ACHN (cell line): ENCODE data around the gene PAN3.

Experiments
- DNase-seq: peaks from one replicate; pipeline ENCODE4 v3.0.0-alpha.2; 2015
- in situ Hi-C: cut with HindIII; loops from 2 replicates; pipeline ENCODE4 v1.10.0; 2017; ENCODE audit warnings: low sequenced_read_pairs, low pct_ligation_motif_present, low pct_unique_long_range_greater_than_20kb

PAN3 gene

DNA sequence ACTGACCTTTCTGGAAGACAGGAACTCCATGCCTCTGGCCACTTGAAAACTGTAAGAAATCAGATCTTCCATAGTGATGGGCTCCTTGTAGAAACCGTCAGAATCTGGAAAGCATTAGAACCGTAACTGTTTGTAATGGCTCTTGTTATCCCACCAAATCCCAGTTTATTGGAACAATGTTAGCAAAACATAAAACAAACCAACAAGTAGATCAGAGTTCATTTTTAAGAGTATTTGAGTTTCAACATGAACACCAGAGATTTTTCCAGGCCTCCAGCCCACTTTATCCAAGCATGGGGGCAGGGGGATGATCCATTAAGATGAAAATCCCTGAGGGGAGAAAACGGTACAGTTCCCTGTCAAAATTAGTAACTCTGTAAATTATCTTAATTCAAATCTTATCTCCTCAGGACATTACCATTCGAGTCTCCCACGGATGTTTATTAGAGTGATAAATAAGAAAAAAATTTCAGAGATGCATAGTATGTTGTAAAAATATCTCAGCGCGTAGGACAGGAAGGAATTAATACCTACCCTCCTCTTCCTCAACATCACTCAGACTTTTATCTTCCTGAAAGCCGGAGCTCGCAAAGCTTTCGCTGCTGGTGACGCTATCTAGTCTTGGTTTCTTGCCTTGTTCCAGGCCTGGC, 184.0 kb downstream of the PAN3 start:
- DNase-seq = no peak
- in situ Hi-C loops = no loop called here

DNA sequence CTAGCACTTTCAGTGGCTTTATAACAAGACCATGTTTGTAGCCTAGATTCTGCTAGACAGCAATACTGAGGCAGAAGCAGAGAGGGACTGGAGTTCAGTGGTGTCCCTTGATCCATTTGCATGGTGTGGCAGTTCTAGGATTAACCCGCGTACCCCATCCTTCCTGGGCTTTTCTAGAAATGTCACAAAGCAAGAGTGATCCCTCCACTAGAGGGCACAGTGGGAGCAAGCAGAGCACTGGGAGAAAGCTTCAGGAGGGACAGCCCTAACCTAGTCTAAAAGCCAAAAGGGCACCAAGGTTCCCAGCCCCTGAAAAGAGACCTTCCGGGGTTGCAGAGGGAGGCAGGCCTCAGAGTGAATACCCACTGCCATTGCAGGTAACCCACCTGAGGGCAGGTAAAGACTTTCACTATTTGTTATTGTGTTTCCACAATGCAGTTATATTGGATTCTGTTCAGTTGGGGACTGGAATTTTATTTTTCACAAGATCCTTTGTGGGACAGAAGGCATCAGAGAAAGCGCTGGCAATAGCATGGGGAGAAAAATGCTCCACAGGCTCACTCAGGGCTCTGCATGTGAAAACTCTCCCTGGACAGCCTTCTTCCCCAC, 185.9 kb downstream of the PAN3 start:
- in situ Hi-C loops = no loop called here
- peak; percentile 56 for DNase-seq

- in situ Hi-C loops = no loop called here
- no peak for DNase-seq
These were observed 186.7 kb downstream of the PAN3 start for GRCh38 chr13:28325022-28325421.

DNA sequence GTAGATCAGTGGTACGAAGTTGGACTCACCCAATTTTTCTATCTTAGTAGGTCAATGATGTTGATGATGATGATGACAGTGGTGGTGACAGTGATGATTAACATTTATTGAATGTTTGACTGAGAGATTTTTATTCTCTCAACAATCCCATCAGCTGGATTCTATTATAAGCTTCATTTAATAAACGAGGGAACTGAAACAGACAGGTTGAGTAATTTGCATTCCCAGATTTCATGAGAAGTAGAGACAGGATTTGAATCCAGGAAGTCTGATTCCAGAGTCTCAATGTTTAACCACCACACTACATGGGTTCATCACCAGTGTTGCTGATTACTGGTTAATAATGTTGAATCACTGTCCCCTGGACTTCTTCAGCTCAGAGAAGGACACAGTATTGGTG, 187.7 kb downstream of the PAN3 start:
- in situ Hi-C loops = no loop called here
- DNase-seq = no peak

- in situ Hi-C loops = no loop called here
- no peak for DNase-seq
These were observed 189.3 kb downstream of the PAN3 start for GRCh38 chr13:28327373-28328270.

DNA sequence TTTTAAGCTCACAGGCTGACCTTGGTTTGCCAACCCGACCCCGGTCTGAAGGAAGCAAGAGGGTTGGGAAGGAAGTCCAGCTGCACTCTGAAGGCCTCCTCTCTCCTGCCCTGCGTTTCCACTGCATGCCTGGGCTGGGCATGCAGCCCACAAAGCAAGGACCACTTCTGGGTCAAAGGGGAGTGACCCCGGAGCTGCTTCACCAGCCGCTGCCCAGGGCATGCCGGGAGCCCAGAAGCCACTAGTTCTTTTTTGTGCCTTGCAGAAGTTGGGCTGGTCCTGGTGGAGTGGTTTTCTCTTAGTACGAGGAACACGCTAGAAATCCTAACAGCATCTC, 189.9 kb downstream of the PAN3 start:
- in situ Hi-C loops = no loop called here

GRCh38 chr13:28329395-28330158, 191.2 kb downstream of the PAN3 start:
- in situ Hi-C loops = no loop called here
- DNase-seq = no peak

More for the DNA sequence above, 189.9 kb downstream of the PAN3 start:
- no peak for DNase-seq

DNA sequence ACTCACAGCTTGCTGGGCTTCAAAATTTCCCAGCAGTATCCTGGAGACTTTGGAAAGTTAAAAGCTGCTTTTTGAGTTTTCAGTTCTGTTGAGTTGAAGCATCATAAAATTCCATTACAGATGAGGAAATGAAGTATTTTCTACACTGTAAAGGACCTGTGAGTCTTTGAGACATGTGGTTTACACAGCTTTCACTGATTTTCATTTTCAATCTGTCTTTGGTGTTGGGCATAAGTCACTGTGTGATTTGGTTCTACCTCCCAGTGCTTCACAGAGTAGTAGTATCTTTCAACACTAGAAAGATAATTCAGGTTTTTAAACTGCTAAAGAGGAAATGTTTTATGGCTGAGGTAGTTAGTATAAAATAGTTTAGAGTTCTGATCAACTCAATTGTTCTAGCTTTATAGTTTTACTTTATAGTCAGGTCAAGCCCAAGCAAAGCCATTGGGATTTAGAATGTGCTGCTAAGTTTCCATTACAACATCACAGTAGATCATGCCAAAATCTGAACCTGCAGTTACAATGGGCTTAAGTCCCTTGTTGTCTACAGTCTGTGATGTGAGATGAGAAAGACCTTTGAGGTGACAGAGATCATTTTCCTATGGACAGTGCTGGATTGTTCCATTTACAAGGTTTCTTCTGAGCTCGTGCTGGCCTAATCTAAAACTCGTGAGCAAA, 195.0 kb downstream of the PAN3 start:
- in situ Hi-C loops = no loop called here
- no peak for DNase-seq

DNA sequence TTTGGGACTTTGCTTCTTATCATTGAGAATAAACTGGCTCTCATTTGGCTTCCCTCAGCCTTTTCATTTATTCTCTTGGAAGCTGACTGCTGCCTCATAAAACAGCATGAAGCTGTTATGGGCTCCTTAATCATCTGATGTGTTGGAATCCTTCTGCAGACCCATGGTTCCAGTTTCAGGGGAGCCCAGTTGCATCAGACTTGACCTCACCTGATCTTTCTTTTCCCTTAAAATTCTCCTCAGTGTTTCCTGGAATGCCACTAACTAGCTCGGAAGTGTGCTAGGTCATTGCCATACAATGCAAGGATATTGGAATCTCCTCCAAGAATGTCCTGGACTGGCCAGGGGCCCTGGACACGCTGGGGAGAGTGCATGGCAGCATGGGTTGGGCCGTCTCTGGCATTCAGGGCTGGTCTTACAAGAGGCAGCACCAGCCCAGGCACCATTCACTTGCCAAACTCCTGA, 197.9 kb downstream of the PAN3 start:
- in situ Hi-C loops = no loop called here
- DNase-seq = no peak

- in situ Hi-C loops = no loop called here
- no peak for DNase-seq
These were observed 199.0 kb downstream of the PAN3 start for GRCh38 chr13:28337166-28338005.

GRCh38 chr13:28338006-28338574, 199.7 kb downstream of the PAN3 start:
- DNase-seq = no peak

DNA sequence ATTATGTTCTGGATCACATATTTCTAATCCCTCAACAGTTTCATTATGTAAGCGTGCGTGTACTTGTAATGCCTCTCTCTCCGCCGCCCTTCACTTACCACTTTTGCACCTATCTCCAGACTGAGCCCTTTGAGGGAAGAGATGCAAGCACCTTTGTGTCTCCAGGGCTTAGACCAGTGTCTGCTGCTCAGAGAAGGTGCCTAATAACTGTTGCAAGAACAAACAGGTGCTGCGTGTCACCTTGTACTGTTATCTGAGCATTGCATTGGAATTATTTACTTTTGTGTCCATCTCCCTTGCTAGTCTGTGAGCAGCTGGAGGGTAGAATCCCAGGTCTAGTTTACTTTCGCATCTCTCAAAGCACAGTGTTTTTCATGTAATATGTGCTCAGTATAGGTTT, 200.4 kb downstream of the PAN3 start:
- no peak for DNase-seq
- in situ Hi-C loops = no loop called here

More at GRCh38 chr13:28338006-28338574, 199.7 kb downstream of the PAN3 start:
- in situ Hi-C loops = no loop called here

- no peak for DNase-seq
- in situ Hi-C loops = no loop called here
These were observed 201.1 kb downstream of the PAN3 start for GRCh38 chr13:28339419-28339818.

- DNase-seq = no peak
- in situ Hi-C loops = no loop called here
These were observed 202.0 kb downstream of the PAN3 start for GRCh38 chr13:28340272-28340793.

DNA sequence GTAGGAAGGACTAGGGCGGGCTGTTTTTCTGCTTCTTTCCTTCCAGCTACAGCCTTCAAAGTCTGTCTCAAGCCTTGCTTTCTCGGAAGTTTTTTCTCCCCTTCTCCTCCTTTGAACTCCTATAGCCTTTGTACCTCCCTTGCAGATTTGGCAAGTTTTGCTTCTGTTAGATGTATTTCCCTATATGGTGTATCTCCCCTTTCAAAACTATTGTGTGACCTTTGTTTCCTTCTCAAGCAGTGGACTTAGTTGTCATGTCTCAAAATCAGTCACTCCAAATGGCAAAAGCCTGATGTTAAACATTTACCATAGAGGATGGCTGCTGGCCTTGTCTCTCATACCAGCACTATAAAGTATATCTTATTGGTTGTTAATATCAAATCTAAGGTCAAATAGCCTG, 203.9 kb downstream of the PAN3 start:
- DNase-seq = no peak
- in situ Hi-C loops = no loop called here

DNA sequence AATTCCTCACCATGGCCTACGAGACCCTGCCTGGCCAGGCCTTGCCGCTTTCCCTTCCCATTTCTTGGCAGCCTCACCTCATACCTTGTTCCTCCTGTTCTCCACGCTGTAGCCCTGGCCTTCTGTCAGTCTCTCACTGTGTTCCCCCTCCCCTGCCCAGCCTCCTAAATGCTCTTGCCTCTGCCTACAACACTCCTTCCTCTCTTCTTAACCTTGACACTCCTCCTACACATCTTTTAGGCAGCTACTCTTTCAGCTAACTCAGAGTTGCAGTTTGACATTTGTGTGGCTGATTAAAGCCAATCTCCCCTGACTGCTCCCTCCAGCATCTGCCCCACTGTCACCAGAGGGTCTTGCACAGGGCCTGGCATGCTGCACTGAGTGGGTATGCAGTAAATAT, 205.8 kb downstream of the PAN3 start:
- no peak for DNase-seq
- in situ Hi-C loops = no loop called here
